CD4-positive, alpha-beta T cell treated with Interleukin-4 for 4 hours (primary cell): ENCODE measurements around the gene TMEM190.
A peak's percentile ranks its signal among the peaks of the same experiment; 100 is the strongest.
"Not testable (repeated sequence)": the region's sequence is repeated elsewhere in the genome, so short reads cannot be mapped to it uniquely, and the experiment has no call there.

Source experiments
- DNase-seq: peaks from one replicate; pipeline ENCODE4 v3.0.0-alpha.2; 2020

The TMEM190 gene

DNA sequence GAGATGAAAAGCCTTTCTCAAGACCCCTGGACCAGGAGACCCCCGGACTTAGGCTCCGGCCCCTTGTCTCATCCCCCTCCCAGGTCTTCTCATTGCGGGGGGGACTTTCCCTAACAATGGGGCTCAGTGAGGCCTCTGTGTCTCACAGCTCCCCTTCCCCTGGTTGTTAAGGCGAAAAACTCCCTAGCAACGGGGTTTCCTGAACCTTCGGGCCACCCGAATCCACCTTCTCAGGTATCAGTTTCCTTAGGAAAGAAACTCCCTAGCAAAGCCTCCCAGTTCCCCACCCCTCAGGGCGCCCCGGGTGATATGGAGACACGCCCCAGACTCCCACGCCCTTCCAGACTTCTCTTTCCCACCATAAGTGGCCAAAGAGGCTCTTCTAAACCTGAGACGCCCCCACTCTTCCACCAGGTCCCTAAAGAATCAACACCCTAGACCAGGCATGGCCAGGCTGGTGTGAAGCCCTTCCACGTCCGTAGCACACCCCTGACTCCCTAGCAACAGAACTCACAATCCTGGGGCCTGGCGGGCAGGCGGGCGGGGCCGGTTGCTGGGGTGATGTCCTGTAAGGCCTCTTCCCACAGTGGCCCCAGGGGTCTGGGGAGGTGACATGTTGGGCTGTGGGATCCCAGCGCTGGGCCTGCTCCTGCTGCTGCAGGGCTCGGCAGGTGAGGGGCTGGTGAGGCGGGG is at the start of gene TMEM190:
Gene TMEM190 (plus strand): TSS at position 586 of the 693 bp plus-strand sequence. CDS start 28 bp downstream, at position 614.
- DNase-seq = no peak

DNA sequence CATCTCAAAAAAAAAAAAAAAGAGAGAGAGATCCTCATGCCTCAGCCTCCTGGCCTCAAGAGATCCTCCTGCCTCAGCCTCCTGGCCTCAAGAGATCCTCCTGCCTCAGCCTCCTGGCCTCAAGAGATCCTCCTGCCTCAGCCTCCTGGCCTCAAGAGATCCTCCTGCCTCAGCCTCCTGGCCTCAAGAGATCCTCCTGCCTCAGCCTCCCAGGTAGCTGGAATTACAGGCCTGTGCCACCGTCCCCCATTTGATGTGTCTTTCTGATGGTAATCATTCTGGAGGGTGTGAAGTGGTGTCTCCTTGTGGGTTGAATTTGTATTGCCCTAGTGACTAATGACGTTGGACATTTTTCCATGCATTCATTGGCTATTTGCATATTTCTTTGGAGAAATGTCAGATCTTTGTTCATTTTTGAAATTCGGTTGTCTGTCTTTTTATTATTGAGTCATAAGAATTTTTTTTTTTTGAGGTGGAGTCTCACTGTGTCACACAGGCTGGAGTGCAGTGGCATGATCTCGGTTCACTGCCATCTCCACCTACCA is 47.8 kb upstream of the TMEM190 start:
- peak; percentile 15 for DNase-seq

DNA sequence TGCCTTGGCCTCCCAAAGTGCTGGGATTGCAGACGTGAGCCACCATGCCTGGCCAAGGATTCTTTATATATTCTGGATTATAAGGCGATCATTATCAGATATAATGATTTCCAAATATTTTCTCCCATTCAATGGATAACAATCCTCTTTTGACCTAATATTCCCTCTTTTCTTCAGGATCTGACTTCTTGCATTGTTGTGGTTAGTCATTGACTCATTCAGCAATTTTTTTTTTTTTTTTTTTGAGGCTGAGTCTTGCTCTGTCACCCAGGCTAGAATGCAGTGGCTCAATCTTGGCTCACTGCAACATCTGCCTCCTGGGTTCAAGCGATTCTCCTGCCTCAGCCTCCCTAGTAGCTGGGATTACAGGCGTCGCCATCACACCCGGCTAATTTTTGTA is 46.8 kb upstream of the TMEM190 start:
- not testable (repeated sequence) for DNase-seq

DNA sequence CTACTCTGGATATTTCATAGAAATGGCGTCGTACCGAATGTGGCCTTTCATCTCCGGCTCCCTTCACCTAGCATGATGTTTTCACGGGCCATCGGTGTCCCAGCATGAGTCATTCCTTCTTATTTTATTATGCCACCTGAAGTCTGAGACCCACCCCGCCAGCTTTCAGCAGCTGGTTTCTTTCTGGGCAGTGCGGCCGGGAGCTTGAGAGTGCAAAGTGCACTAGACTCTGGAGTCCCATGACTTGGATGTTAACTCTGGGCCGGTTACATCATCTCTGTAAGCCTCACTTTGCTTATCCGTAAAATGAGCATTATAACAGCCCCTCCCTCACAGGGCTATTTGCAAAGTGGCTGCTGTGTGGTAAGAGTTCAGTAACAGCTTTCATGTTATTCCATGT is 42.8 kb upstream of the TMEM190 start:
- DNase-seq = no peak

DNA sequence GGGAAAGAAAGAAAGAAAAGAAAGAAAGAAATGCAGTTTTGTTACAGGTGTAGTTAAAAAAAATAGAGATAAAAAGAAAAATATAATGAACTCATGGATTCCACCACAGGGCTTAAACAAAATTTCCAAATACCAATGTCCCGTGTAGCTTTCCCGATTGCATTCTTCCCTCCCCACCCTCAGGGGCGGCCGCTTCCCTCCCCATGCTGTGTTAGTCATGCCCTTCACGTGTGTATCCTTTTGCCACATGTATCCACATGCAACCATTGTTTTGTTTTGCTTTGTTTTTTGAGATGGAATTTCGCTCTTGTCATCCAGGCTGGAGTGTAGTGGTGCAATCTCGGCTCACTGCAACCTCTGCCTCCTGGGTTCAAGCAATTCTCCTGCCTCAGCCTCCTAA is 40.5 kb upstream of the TMEM190 start:
- DNase-seq = no peak

DNA sequence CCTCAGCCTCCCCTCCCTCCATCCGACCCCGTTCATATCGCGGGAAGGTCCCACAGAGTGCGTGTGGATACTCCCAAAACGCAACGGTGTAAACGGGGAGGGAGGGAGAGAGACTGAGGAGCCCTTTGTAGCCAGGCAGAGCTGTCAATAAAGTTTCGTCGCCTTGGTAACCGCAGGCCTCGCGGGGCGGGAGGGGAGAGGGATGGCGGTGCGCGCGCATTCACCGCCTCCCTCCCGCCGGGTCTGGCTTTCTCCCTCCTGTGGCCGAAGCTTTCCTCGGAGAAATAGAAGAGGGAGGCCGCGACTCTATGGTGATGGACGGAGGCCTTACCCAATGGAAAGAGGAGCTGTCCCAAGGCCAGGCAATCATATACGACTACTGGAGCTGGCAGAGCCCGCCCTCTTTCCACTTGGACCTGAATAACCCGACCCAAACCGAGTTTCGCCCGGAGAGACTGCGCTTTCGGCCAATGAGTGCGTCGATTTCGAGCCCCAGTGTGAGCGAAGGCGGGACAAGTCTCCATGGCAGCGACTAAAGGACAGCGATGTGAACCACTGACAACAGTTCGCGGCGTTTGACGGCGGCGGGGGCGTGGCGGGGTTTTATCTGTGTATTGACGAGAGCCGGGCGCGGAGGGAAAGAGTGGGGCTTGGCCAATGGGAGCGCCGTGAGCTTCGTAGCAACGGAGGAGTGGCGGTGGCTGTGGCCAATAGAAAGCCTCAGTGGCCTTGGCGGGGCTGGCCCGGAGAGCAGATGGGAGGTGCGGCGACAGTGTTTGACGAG is 37.3 kb upstream of the TMEM190 start, which contains the start of gene KMT5C:
Gene KMT5C (plus strand): TSS at position 772 of the 784 bp plus-strand sequence. CDS start 2,061 bp downstream, outside the sequence.
- peak; percentile 100 for DNase-seq

DNA sequence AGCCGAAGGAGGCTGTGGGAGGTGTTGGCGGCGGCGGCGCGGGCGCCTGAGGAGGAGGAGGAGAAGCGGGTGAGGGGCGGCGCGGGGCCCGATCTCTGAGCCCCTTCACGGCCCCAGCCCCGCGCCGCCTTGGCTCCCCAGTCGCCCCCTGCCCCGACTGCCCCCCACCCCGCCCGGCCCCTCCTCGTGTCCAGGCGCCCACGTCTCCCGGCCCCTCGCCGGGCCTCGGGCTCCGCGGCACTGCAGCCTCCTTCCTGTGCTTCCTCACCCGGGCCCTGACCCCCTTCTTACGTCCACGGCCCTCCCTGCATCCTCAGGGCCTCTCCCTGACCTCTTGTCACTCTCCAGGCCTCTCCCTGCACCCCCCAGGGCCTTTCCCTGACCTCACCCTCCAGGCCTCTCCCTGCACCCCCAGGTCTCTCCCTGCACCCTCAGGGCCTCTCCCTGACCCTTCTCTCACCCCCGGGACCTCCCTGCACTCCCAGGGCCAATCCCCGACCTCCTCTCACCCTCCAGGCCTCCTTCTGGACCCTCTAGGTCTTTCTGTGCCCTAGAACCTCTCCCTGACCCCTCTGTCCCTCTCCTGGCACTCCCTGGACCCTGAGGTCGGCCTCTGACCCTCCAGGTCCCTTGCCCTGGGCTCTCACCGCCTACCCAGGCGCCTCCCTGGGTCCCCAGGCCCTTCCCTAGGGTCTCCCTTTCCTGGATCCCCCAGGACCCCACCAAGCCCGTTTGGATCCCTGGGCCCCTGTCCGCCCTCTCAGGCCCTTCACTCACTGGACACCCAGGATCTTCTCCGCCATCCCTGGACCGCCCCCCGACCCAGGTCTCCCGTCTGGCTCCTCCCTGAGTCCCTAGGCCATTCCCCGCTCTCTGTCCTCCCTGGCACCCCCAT is 36.5 kb upstream of the TMEM190 start:
- DNase-seq = no peak

DNA sequence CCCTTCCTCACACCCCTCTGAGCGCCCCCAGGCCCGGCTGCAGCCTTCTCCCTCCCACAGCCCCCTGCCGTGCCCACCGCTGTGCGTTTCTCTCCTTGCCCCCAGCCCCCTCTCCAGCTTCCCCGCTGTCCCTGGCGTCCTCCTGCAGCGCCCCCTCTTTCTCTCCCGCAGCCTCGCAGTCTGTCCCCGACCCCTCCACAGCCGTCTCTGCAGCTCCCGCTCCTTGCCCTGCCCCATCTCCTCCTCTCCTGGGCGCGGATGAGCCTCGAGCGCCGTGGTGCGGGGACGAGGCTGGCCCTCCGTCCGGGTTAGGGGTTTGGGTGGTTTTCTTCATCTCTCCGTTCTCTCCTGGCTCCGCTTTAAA is 35.9 kb upstream of the TMEM190 start:
- DNase-seq = no peak

DNA sequence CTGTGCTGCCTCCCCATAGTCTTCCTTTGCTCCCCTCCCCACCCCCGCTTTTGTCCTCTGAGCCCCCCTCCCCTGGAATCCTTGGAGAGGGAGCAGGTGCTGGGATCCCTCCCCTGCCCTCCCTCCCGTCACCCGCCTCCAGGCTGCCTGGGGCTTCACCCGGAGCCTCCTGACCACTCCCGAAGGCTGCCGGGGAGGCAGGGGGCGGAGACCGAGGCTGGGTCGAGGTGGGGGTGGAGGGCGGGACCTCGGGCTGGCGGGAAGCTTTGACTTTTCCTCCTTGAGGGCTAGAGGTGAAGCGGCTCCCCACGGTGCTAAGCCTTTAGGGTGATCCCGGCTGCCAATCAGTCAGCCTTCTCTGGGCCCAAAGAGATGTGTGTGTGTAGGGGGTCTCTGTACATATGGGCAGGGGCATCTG is 35.4 kb upstream of the TMEM190 start:
- peak; percentile 40 for DNase-seq

DNA sequence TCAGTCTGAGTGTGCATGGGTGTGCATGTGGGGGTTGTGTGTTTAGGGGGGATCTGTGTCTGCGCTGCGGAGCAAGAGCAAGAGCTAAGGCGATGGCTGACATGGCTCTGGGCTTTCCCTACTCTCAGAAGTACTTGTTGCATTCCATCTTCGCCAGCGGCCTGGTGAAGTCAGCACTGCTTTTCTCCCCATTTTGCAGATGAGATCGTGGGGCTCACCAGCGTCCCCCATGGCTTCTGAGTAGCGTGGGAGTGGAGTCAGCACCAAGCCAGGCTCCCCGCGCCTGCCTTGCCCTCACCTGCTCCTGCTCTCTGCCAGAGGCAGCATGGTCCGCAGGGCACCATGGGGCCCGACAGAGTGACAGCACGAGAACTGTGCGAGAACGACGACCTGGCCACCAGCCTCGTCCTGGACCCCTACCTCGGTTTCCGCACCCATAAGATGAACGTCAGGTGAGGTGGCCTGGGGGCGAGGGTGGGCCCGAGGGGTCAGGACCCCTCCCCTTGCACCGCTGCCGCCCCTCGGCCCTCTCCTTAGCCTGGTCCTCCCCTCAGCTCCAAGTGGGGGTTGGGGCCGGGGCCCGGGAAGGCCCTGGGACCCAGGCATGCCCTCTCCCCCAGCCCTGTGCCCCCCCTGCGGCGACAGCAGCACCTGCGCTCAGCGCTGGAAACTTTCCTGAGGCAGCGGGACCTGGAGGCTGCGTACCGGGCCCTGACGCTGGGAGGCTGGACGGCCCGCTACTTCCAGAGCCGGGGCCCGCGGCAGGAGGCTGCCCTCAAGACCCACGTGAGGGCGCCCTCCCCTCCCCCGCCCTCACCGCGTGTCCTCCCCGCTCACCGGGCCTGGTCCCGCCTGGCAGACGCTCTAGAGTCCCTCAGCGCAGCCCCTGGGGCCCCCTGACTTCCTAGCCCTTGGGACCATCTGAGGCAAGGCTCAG is 34.8 kb upstream of the TMEM190 start:
- DNase-seq = no peak

DNA sequence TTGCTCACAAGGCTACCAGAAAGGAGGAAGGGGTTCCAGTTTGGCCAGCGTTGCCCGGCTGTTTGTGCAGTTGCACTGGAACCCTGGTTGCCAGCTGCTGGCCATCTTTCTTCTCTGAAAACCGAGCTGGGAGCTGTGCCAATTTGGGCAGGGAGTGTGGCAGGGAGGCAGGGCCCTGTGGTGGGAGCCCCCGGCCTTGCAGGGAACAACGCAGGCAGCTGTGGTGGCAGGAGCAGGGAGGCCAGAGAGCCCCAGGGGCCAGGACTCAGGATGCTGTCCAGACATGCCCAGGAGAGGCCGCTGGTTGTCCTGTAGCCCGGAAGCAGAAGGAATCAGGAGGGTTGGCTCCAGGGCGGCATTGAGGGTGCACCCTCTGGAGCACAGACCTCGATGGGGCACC is 32.2 kb upstream of the TMEM190 start:
- no peak for DNase-seq

DNA sequence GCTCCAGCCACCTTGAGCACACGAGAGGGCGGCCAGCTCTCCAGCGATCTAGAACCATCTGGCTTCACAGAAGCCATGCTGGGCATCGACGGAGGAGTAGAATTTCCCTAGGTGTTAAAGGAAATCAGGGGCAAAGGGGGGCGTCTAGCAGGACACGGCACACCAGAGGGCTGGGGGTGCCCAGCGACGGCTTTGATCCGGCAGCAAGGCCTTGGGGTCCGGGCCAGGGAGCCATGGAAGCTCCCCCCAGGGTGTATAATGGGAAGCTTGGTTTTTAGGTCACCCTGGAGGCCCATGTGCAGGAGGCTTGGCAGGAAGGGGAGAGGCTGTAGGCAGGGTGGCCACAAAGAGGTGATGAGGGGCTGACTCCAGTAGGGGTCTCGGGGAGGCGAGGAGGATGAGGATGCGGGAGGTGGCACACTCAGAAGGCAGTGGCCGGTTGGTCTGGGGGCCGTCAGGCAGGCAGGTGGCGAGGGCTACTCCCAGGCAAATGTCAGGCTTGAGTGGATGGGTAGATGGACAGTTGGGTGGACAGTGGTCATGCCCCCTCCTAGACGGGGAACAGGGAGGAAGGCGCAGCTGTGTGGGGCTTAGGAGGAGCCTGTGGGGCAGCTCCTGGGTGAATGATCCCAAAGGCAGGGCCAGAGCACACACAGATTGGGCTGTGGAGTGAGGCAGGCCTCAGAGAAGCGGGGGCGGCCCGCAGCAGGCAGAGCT is 31.4 kb upstream of the TMEM190 start:
- no peak for DNase-seq

DNA sequence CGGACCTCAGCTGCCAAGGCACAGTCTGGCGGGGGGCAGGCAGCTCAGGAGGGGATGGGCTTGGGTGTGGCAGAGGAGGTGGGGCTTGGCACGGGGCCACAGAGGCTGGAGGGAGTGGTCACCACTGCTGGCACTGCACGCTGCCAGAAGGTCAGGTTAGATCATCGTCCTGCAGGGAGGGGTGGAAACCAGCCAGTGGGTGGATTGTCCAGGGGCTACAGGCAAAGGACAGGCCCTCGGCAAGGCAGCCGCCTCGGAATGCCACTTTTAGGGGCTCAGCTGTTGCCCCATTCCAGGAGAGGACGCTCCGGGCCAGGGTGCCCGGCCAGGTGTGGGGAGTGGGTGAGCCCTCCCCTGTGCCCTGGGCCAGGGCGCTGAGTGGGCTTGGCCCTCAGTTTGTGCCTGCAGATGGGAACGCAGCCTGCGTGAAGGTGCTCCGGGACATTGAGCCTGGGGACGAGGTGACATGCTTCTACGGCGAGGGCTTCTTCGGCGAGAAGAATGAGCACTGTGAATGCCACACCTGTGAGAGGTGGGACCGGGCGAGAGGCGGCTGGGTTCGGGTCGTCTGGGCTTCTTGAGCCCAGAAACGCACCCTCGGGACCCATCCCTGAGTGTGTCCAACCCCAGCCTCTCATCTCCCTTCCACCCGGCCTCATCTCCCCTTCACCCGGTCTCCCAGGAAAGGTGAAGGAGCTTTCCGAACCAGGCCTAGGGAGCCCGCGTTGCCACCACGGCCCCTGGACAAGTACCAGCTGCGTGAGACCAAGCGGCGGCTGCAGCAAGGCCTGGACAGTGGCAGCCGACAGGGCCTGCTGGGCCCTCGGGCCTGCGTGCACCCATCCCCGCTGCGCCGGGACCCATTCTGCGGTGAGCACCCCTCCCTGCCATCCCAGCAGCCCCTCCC is 30.6 kb upstream of the TMEM190 start:
- no peak for DNase-seq

DNA sequence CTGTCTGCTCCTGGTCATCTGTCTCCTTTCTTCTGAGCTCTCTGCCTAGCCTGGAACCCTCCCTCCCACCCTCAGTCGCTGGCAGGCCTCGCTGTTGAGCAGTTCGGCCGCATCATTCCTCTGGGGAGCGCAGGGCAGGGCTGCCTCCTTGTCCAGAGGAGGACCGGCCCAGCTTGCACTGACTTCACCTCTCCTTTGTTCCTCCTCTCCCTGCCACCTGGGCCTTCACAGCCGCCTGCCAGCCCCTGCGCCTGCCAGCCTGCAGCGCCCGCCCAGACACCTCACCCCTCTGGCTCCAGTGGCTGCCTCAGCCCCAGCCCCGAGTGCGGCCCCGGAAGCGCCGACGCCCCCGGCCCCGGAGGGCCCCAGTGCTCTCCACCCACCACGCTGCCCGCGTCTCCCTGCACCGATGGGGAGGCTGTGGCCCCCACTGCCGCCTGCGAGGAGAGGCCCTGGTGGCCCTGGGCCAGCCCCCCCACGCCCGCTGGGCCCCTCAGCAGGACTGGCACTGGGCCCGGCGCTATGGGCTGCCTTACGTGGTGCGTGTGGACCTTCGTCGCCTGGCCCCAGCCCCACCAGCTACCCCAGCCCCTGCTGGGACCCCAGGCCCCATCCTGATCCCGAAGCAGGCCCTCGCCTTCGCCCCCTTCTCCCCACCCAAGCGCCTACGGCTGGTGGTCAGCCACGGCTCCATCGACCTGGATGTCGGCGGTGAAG is 29.7 kb upstream of the TMEM190 start:
- DNase-seq = no peak

DNA sequence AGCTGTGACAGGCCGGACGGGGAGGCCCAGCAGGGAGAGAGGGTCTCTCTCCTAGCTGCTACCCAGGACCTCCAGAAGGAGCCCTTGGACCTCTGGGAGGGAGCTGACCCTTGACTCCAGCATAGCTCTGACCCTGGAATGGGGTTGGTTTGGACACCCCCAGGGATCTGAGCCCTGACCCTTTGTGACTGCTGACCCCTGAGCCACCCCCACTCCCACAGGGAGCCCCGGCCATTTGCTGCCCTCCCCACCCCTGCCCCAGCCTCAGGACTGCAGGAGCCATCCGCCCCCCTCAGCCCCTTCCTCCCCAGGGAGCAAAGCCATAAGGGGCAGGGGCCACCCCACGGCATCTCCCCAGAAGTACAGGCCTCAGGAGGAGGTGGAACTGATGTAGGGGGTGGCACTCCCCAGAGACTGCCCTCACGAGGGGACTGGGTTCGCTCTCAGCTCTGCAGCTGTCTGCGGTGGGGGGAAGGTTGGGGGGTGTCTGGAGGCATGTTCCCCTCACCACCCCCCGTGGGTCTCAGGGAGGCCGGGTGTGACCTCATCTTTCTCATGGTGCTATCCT is 29.1 kb upstream of the TMEM190 start:
- no peak for DNase-seq

DNA sequence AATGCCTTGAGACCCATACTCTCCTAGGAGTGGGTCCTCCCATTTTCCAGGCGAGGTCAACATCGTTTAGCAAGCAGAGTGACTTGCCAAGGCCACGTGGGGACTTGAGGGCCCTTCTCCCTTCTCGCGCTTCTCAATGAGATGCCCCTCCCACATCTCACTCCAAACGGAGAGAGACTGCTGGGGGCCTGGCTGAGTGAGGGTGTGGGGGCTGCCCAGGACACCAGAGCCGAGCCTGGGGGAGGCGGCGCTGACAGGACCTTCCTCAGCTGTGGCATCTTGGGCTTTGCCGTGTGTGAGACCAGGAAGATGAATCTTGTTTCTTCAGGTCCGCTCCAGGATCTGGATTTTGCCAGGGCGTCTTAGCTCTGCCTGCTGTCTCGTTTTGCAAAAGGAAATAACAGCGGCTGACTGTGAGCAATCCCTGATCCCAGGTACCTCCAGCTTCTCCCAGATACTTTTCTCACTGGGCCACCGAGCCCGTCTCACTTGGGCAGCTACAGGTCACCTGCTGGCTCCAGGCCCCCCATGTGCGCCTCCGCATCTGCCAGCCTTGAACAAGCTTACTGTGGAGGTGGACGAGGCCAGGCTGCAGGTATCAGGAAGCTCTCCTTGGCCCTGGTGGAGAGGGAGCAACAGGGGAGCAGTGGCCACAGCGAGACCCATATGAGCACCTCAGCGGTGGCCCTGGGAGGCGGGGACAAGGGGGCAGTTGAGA is 28.1 kb upstream of the TMEM190 start:
- DNase-seq = no peak

DNA sequence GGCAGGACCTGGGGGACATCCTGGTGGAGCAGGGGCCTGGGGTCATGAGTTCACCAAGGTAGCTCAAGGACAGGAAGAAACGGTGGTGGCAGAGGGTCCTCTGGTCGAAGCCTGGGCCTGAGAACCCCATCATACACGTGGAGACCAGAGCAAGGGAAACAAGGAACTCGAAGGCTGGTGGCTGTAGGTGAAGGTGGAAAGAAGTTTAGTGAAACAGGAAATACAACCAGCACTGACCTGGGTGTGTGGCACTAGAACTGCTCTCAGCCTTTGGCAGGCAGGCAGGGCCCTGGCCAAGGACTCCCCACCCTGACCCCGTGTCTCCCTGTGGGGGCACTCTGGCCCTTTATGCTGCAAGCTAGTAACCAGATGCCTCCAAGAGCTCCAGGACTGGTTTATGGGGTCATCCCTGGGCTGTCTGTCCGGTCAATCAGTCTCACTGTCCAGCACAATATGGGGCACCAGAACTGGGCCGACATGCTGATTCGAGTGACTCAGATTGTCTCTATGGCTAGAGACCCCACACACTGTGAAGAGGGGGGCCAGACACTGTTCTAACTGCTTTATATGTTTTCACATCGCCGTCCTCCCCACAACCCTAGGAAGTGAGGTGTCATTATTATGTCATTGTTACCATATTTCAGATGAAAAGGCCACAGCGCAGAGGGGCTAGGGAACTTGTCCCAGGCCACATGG is 25.9 kb upstream of the TMEM190 start:
- no peak for DNase-seq

DNA sequence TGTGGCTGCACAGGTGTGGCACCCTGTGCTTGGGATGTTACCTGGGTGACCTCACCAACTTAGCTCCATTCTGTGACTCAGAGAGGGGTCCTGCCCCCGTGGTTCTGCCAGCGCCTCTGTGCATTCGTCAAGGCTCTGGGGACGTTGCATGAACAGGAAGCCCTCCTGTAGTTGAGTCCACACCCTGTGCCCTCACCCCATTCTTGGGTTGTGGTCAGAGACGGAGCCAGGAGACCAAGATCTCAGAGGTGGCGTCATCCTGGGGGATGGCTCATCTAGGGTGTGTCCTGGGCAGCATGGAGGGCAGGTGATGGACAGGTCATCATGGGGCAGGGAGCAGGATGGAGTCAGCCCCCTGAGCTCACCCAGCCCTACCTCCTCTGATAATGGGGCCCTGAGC is 24.6 kb upstream of the TMEM190 start:
- DNase-seq = peak; percentile 9
